Caco-2 (cell line): ENCODE measurements around the gene PTDSS2. TPM values are rescaled to one million over a fixed set of nuclear protein-coding genes. Genes with fewer than 3 reads are reported as not detected.
"Not testable (repeated sequence)": the region's sequence is repeated elsewhere in the genome, so short reads cannot be mapped to it uniquely, and the experiment has no call there.

ENCODE experiments used
- BruUV-seq: library from RNA; stranded (reverse); fragments of 400-500 nt; replicated peaks from 2 replicates; lab custom pipeline; 2021; lab: Mats Ljungman, UMichigan
- CTCF ChIA-PET: fragments of 300-600 bp; sonication (Branson Sonifier 250); formaldehyde crosslinking; loops from one replicate; lab custom pipeline; 2022; ENCODE audit warnings: antibody characterized with exemption; lab: Charles Lee
- POLR2A ChIA-PET: fragments of 300-600 bp; sonication (Branson Sonifier 250); formaldehyde crosslinking; loops from one replicate; lab custom pipeline; 2022; ENCODE audit warnings: antibody characterized with exemption; lab: Charles Lee
- DNase-seq, 2 experiments: peaks; one replicate each; pipeline versions ENCODE4 v3.0.0 to v3.0.0-alpha.2; 2020 to 2022
- H3K27me3 ChIP-seq: replicated peaks from 2 replicates; pipeline ENCODE4 v1.6.0; 2011; ENCODE audit warnings: low read length; ENCODE audit not compliant: control insufficient read depth, insufficient read depth
- H3K36me3 ChIP-seq: 2 replicates; pipeline ENCODE4 v1.5.1; 2011; ENCODE audit warnings: low read length; ENCODE audit not compliant: control insufficient read depth, insufficient read depth
- H3K4me1 ChIP-seq: fragments of 250-450 bp; sonication (Bioruptor Pico); 2 replicates; pipeline ENCODE4 v1.5.1; 2020; ENCODE audit warnings: mild to moderate bottlenecking
- H3K4me3 ChIP-seq: 2 replicates; pipeline ENCODE4 v1.5.1; 2011; ENCODE audit warnings: low read depth, mild to moderate bottlenecking, control low read depth, low read length
- H3K9me3 ChIP-seq: fragments of 250-450 bp; sonication (Bioruptor Pico); 2 replicates; pipeline ENCODE4 v1.5.1; 2020; ENCODE audit warnings: mild to moderate bottlenecking, moderate library complexity
- H3K27ac Mint-ChIP-seq: one replicate; pipeline ENCODE4 v1.8.0; 2022; ENCODE audit warnings: mixed read lengths; ENCODE audit not compliant: unreplicated experiment
- H3K27me3 Mint-ChIP-seq: one replicate; pipeline ENCODE4 v1.8.0; 2022; ENCODE audit warnings: mixed read lengths; ENCODE audit not compliant: insufficient read depth, unreplicated experiment
- H3K36me3 Mint-ChIP-seq: one replicate; pipeline ENCODE4 v1.8.0; 2022; ENCODE audit warnings: mild to moderate bottlenecking, mixed read lengths; ENCODE audit not compliant: insufficient read depth, unreplicated experiment
- H3K4me1 Mint-ChIP-seq: one replicate; pipeline ENCODE4 v1.8.0; 2022; ENCODE audit warnings: low read depth, mixed read lengths; ENCODE audit not compliant: unreplicated experiment
- H3K4me3 Mint-ChIP-seq: one replicate; pipeline ENCODE4 v1.8.0; 2022; ENCODE audit warnings: mild to moderate bottlenecking, moderate library complexity, mixed read lengths; ENCODE audit not compliant: unreplicated experiment
- H3K9me3 Mint-ChIP-seq: one replicate; pipeline ENCODE4 v1.8.0; 2022; ENCODE audit warnings: mixed read lengths; ENCODE audit not compliant: unreplicated experiment
- intact Hi-C: fragments of 100-400 bp; cut with micrococcal nuclease; formaldehyde crosslinking; loops from one replicate; pipeline ENCODE4 v1.10.0; 2022; ENCODE audit not compliant: unreplicated experiment
- total RNA-seq: library from RNA; stranded (reverse); gene quantifications from 2 replicates; pipeline ENCODE4 v1.2.3, GENCODE V29; 2022
- TF ChIP-seq, protein P1 (sequence below), 2 experiments: fragments of 200-600 bp in 1 of 2; IDR thresholded peaks; 1 replicate in 1 of 2; 2 replicates in 1 of 2; pipeline versions ENCODE4 v1.5.1 to v1.8.0; 2011 to 2022; ENCODE audit warnings: antibody characterized with exemption in 1 of 2, control low read depth in 1 of 2, inconsistent platforms in 1 of 2, low read depth in 1 of 2, low read length in 1 of 2, mild to moderate bottlenecking in 1 of 2, moderate library complexity in 1 of 2; ENCODE audit not compliant: insufficient read depth in 1 of 2, severe bottlenecking in 1 of 2, unreplicated experiment in 1 of 2

Gene PTDSS2
- total RNA-seq, 1 experiment from 2014 or later: 44.3 TPM

DNA sequence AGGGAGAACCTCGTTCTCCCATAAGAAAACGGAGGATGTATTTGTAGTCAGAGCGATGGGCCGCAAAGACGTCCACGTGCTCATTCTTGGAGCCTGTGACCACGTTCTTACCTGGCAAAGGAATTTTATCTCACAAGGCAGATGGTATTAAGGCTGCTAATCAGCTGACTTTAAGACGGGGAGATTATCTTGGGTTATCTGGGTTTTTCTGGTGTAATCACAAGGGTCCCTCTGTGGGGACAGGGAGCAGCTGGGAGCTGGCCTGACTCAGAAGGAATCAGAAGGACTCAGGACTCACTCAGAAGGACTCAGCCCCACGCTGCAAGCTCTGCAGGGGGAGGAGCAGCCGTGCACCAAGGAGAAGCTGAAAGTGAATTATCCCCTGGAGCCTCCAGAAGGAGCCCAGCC is 27.8 kb upstream of the PTDSS2 start:
- H3K4me1 ChIP-seq: peaks cover 27% of the 10 kb centered on the region
- H3K9me3 ChIP-seq: no peaks in the 10 kb centered on the region
- Mint-ChIP-seq H3K27me3 (no peaks in the 10 kb centered on the region), H3K4me1 (peaks cover 13% of the 10 kb centered on the region), H3K9me3 (no peaks in the 10 kb centered on the region), H3K4me3 (no peak overlapping the region), H3K36me3 (peaks cover 50% of the 10 kb centered on the region), H3K27ac (no peak overlapping the region)
- TF ChIP-seq, protein P1, sequence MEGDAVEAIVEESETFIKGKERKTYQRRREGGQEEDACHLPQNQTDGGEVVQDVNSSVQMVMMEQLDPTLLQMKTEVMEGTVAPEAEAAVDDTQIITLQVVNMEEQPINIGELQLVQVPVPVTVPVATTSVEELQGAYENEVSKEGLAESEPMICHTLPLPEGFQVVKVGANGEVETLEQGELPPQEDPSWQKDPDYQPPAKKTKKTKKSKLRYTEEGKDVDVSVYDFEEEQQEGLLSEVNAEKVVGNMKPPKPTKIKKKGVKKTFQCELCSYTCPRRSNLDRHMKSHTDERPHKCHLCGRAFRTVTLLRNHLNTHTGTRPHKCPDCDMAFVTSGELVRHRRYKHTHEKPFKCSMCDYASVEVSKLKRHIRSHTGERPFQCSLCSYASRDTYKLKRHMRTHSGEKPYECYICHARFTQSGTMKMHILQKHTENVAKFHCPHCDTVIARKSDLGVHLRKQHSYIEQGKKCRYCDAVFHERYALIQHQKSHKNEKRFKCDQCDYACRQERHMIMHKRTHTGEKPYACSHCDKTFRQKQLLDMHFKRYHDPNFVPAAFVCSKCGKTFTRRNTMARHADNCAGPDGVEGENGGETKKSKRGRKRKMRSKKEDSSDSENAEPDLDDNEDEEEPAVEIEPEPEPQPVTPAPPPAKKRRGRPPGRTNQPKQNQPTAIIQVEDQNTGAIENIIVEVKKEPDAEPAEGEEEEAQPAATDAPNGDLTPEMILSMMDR (IDR thresholded peaks at IDR 0.05; ENCODE audit: insufficient read depth in 1 of 2, low read depth in 1 of 2, low read length in 1 of 2, severe bottlenecking in 1 of 2, unreplicated experiment in 1 of 2): no peak
- H3K27me3 ChIP-seq: no peaks in the 10 kb centered on the region
- H3K4me3 ChIP-seq: no peak overlapping the region
- peak; percentile 39 to 72 for DNase-seq
- intact Hi-C loops: no loop called here
- no TSS peak for BruUV-seq
- POLR2A ChIA-PET: interaction anchor here (0.7 to 1.4 kb wide), 2 partner anchors 23 to 26 kb away, joined by 5 read pairs; no protein-coding TSS in a partner anchor
- H3K36me3 ChIP-seq: peaks cover 4% of the 10 kb centered on the region; the same call in 1 of the 2 replicates
- CTCF ChIA-PET: interaction anchor here (0.6 to 0.8 kb wide), 2 partner anchors 26 to 222 kb away, joined by 3 to 4 read pairs; no protein-coding TSS in a partner anchor

- no TSS peak for BruUV-seq
- H3K9me3 Mint-ChIP-seq: no peaks in the 10 kb centered on the region
- Histone ChIP-seq H3K36me3 (peaks cover 4% of the 10 kb centered on the region; the same call in 1 of the 2 replicates), H3K27me3 (no peaks in the 10 kb centered on the region), H3K9me3 (no peaks in the 10 kb centered on the region), H3K4me1 (peaks cover 19% of the 10 kb centered on the region), H3K4me3 (no peak overlapping the region)
- no peak for DNase-seq
- intact Hi-C loops: no loop called here
- ChIA-PET POLR2A (no interaction called here), CTCF (no interaction called here)
- no peaks in the 10 kb centered on the region for H3K27me3 Mint-ChIP-seq
- H3K4me1 Mint-ChIP-seq: peaks cover 7% of the 10 kb centered on the region
- peaks cover 54% of the 10 kb centered on the region for H3K36me3 Mint-ChIP-seq
- H3K4me3 Mint-ChIP-seq: no peak overlapping the region
- H3K27ac Mint-ChIP-seq: no peak overlapping the region
- TF ChIP-seq, protein P1 (IDR thresholded peaks at IDR 0.05; ENCODE audit: insufficient read depth in 1 of 2, low read depth in 1 of 2, low read length in 1 of 2, severe bottlenecking in 1 of 2, unreplicated experiment in 1 of 2): no peak
Measured at GRCh38 chr11:424232-424631, 25.8 kb upstream of the PTDSS2 start.

DNA sequence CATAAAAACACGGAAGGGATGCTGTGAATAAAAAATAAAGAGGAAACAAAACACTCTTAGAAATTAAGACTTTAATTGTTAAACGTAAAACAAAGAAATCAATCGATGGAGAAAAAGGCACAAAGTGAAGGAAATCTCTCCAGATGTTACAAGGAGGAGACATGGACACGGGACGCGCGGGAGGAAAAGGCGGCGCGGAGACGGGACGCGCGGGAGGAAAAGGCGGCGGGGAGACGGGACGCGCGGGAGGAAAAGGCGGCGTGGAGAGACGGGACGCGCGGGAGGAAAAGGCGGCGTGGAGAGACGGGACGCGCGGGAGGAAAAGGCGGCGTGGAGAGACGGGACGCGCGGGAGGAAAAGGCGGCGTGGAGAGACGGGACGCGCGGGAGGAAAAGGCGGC is 25.3 kb upstream of the PTDSS2 start:
- H3K27me3 ChIP-seq, DNase-seq, H3K27ac Mint-ChIP-seq, H3K9me3 ChIP-seq, H3K4me1 Mint-ChIP-seq, intact Hi-C loops, H3K36me3 ChIP-seq, H3K9me3 Mint-ChIP-seq, POLR2A ChIA-PET, BruUV-seq, CTCF ChIA-PET, H3K4me3 ChIP-seq, H3K4me3 Mint-ChIP-seq, H3K27me3 Mint-ChIP-seq: not testable (repeated sequence)
- H3K4me1 ChIP-seq: peaks cover 19% of the 10 kb centered on the region
- peaks cover 57% of the 10 kb centered on the region for H3K36me3 Mint-ChIP-seq
